SK-N-SH treated with all-trans-retinoic acid at 6 μM for 48 hours (cell line): ENCODE measurements around the gene NDE1.

ENCODE experiments used
- BACH2 ChIP-seq: fragments of 250-450 bp; sonication (Bioruptor Pico); IDR thresholded peaks from 2 replicates; pipeline ENCODE4 v1.9.0; 2021; ENCODE audit warnings: mild to moderate bottlenecking, borderline replicate concordance
- CSDC2 ChIP-seq: fragments of 250-450 bp; sonication (Bioruptor Pico); IDR thresholded peaks from 2 replicates; pipeline ENCODE4 v1.5.0; 2020; ENCODE audit warnings: mild to moderate bottlenecking, moderate library complexity
- GLIS3 ChIP-seq: fragments of 250-450 bp; sonication (Bioruptor Pico); IDR thresholded peaks from 2 replicates; pipeline ENCODE4 v1.5.0; 2020; ENCODE audit warnings: mild to moderate bottlenecking, moderate library complexity
- ISL1 ChIP-seq: fragments of 250-450 bp; sonication (Bioruptor Pico); IDR thresholded peaks from 2 replicates; pipeline ENCODE4 v2.1.2; 2022; ENCODE audit warnings: mild to moderate bottlenecking, moderate library complexity
- PATZ1 ChIP-seq: fragments of 250-450 bp; sonication (Bioruptor Pico); IDR thresholded peaks from 2 replicates; pipeline ENCODE4 v1.8.0; 2020; ENCODE audit warnings: mild to moderate bottlenecking, moderate library complexity, borderline replicate concordance
- PPARA ChIP-seq: fragments of 250-450 bp; sonication (Bioruptor Pico); IDR thresholded peaks from 2 replicates; pipeline ENCODE4 v1.5.0; 2020; ENCODE audit warnings: mild to moderate bottlenecking, borderline replicate concordance
- RARB ChIP-seq: fragments of 250-450 bp; sonication (Bioruptor Pico); IDR thresholded peaks from 2 replicates; pipeline ENCODE4 v1.8.0; 2021; ENCODE audit warnings: mild to moderate bottlenecking, moderate library complexity
- TOX ChIP-seq: fragments of 250-450 bp; sonication (Bioruptor Pico); IDR thresholded peaks from 2 replicates; pipeline ENCODE4 v1.8.0; 2021; ENCODE audit warnings: mild to moderate bottlenecking, moderate library complexity, borderline replicate concordance
- TSHZ2 ChIP-seq: fragments of 250-450 bp; sonication (Bioruptor Pico); IDR thresholded peaks from 2 replicates; pipeline ENCODE4 v1.5.0; 2020; ENCODE audit warnings: mild to moderate bottlenecking, moderate library complexity
- ZC3H10 ChIP-seq: fragments of 250-450 bp; sonication (Bioruptor Pico); IDR thresholded peaks from 2 replicates; pipeline ENCODE4 v1.5.1; 2021; ENCODE audit warnings: mild to moderate bottlenecking, moderate library complexity
- ZFP30 ChIP-seq: fragments of 450-650 bp; formaldehyde crosslinking; IDR thresholded peaks from 2 replicates; pipeline ENCODE4 v1.5.0; 2022; ENCODE audit warnings: mild to moderate bottlenecking, moderate library complexity
- ZNF565 ChIP-seq: fragments of 450-650 bp; formaldehyde crosslinking; conservative IDR thresholded peaks from 2 replicates; pipeline ENCODE4 v1.5.0; 2020; ENCODE audit warnings: low read depth, mild to moderate bottlenecking, moderate library complexity
- ZNF8 ChIP-seq: fragments of 450-650 bp; formaldehyde crosslinking; IDR thresholded peaks from 2 replicates; pipeline ENCODE4 v1.5.0; 2020; ENCODE audit warnings: mild to moderate bottlenecking, moderate library complexity
- TF ChIP-seq, protein P1 (sequence below): fragments of 250-450 bp; sonication (Bioruptor Pico); IDR thresholded peaks from 2 replicates; pipeline ENCODE4 v1.5.1; 2020; ENCODE audit warnings: low read depth, mild to moderate bottlenecking, moderate library complexity

DNA sequence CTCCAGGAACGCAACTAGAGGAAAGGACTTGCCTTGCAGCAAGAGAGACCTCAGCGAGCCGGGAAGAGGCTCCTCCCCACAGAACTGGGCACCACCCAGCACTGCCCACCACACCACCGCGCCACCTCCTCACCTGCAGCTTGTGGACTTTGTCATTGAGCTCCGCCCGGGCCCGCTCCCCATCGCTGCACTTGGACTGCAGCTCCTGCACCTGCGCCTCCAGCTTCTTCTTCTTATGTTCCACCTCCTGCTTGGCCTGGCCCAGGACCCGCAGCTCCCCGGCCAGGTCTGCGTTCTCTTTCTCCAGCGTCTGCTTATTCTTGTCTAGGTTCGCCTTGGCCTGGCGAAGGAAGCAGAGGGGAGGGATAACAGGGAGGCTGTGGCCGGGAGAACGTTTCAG lies 76.7 kb downstream of the NDE1 start:
- TF ChIP-seq ISL1 (no peak), ZNF8 (CRISPR knock-in tag) (no peak), TSHZ2 (CRISPR knock-in tag) (no peak), TOX (CRISPR knock-in tag) (no peak), ZC3H10 (CRISPR knock-in tag) (no peak), ZNF565 (CRISPR knock-in tag) (no peak), RARB (no peak), ZFP30 (CRISPR knock-in tag) (no peak), BACH2 (CRISPR knock-in tag) (no peak), PATZ1 (CRISPR knock-in tag) (no peak), PPARA (no peak), CSDC2 (CRISPR knock-in tag) (no peak), GLIS3 (no peak)
- TF ChIP-seq, protein P1, sequence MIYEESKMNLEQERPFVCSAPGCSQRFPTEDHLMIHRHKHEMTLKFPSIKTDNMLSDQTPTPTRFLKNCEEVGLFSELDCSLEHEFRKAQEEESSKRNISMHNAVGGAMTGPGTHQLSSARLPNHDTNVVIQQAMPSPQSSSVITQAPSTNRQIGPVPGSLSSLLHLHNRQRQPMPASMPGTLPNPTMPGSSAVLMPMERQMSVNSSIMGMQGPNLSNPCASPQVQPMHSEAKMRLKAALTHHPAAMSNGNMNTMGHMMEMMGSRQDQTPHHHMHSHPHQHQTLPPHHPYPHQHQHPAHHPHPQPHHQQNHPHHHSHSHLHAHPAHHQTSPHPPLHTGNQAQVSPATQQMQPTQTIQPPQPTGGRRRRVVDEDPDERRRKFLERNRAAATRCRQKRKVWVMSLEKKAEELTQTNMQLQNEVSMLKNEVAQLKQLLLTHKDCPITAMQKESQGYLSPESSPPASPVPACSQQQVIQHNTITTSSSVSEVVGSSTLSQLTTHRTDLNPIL (CRISPR knock-in tag): no peak
